Endothelial cell of umbilical vein (primary cell): ENCODE data around the gene P2RY2.

Experiments
- EZH2 ChIP-seq: IDR thresholded peaks from 2 replicates; pipeline ENCODE4 v1.6.1; 2012; ENCODE audit warnings: borderline replicate concordance, low read depth, mild to moderate bottlenecking, moderate library complexity, low read length, inconsistent platforms; ENCODE audit not compliant: severe bottlenecking
- FOS ChIP-seq: IDR thresholded peaks from 2 replicates; pipeline ENCODE4 v1.6.1; 2011; ENCODE audit warnings: mild to moderate bottlenecking, low read length, moderate library complexity, borderline replicate concordance; ENCODE audit not compliant: insufficient read depth
- GATA2 ChIP-seq: IDR thresholded peaks from 2 replicates; pipeline ENCODE4 v1.7.0; 2011; ENCODE audit warnings: low read depth, mild to moderate bottlenecking, moderate library complexity, mixed read lengths, low read length; ENCODE audit not compliant: insufficient read length, insufficient read depth
- JUN ChIP-seq: IDR thresholded peaks from 2 replicates; pipeline ENCODE4 v1.6.1; 2011; ENCODE audit warnings: borderline replicate concordance, low read depth; ENCODE audit not compliant: insufficient read length, insufficient read depth
- MYC ChIP-seq: IDR thresholded peaks from one replicate; pipeline ENCODE4 v1.6.1; 2011; ENCODE audit warnings: mild to moderate bottlenecking, low read depth, low read length
- POLR2A ChIP-seq: IDR thresholded peaks from 2 replicates; pipeline ENCODE4 v1.6.1; 2012; ENCODE audit warnings: low read depth, mild to moderate bottlenecking, control low read depth, low read length
- POLR2AphosphoS5 ChIP-seq: IDR thresholded peaks from 2 replicates; pipeline ENCODE4 v1.6.1; 2012; ENCODE audit warnings: low read depth, mild to moderate bottlenecking, control low read depth, low read length, moderate library complexity; ENCODE audit not compliant: insufficient read depth
- TF ChIP-seq, protein P1 (sequence below), 2 donors: IDR thresholded peaks; 1 replicate in 1 of 2; 2 replicates in 1 of 2; pipeline ENCODE4 v1.5.1; 2011; ENCODE audit warnings: low read length in 2 of 2, mild to moderate bottlenecking in 2 of 2, moderate library complexity in 2 of 2, control low read depth in 1 of 2, inconsistent platforms in 1 of 2, low read depth in 1 of 2; ENCODE audit not compliant: insufficient read depth in 1 of 2; ENCODE audit errors: extremely low read depth in 1 of 2
- TF ChIP-seq, protein P2 (sequence below): IDR thresholded peaks from 2 replicates; pipeline ENCODE4 v1.6.1; 2011; ENCODE audit not compliant: insufficient read depth, insufficient read length

DNA sequence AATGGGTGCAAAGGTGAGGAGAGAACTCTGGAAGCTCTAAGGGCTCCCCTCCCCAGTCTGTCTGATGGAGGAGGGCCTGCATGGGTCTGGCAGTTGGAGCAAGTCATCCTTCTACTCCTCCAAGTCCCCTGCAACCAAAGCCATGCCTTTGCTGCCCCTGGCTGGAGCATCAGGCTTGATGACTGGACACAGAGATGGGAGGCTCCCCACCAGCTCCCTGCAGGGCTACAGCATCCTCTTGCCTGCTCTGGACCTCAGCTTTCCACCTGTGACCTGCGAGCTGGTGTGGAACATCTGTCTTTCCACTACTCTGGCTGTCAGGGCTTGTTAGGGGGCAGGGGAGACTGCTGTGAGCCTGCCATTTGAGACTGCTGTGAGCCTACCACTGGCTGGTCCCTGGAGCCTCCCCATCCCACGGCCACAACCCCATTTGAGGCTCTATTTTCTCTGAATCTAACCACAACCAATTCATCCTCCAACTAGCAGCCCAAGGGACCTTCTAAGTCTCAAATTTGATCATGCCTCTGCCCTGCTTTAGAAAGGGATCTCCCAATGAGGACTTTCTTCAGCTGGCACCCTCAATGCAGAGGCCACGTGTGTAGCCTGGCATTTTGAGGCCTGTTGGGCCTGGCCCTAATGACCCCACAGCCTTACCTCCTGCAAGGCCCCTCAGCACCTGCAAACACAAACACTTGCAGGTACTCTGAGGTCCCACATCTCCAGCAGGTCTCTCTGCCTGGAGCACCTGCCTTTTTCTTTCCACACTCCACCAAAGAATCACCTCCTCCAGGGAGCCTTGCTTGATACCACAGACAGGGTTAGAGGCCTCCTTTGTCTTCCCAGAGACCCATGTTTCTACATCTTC lies 63.9 kb downstream of the P2RY2 start:
- TF ChIP-seq POLR2A, result no peak
- TF ChIP-seq, protein P1, sequence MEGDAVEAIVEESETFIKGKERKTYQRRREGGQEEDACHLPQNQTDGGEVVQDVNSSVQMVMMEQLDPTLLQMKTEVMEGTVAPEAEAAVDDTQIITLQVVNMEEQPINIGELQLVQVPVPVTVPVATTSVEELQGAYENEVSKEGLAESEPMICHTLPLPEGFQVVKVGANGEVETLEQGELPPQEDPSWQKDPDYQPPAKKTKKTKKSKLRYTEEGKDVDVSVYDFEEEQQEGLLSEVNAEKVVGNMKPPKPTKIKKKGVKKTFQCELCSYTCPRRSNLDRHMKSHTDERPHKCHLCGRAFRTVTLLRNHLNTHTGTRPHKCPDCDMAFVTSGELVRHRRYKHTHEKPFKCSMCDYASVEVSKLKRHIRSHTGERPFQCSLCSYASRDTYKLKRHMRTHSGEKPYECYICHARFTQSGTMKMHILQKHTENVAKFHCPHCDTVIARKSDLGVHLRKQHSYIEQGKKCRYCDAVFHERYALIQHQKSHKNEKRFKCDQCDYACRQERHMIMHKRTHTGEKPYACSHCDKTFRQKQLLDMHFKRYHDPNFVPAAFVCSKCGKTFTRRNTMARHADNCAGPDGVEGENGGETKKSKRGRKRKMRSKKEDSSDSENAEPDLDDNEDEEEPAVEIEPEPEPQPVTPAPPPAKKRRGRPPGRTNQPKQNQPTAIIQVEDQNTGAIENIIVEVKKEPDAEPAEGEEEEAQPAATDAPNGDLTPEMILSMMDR (IDR thresholded peaks at IDR 0.05; ENCODE audit: extremely low read depth in 1 of 2, insufficient read depth in 1 of 2, low read depth in 1 of 2, low read length in 2 of 2), result no peak
- TF ChIP-seq EZH2, result no peak
- TF ChIP-seq POLR2AphosphoS5, result no peak
- TF ChIP-seq, protein P2, sequence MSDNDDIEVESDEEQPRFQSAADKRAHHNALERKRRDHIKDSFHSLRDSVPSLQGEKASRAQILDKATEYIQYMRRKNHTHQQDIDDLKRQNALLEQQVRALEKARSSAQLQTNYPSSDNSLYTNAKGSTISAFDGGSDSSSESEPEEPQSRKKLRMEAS, result no peak
- no peak for TF ChIP-seq JUN
- no peak for TF ChIP-seq MYC
- no peak for TF ChIP-seq FOS
- no peak for TF ChIP-seq GATA2
